Putamen (tissue), 1 donor: ENCODE measurements around the gene DCST1.
A peak's percentile ranks its signal among the peaks of the same experiment; 100 is the strongest.

ENCODE experiments used
- DNase-seq: peaks from one replicate; pipeline ENCODE4 v3.0.0-alpha.2; 2016; ENCODE audit warnings: low spot score

DCST1 gene

DNA sequence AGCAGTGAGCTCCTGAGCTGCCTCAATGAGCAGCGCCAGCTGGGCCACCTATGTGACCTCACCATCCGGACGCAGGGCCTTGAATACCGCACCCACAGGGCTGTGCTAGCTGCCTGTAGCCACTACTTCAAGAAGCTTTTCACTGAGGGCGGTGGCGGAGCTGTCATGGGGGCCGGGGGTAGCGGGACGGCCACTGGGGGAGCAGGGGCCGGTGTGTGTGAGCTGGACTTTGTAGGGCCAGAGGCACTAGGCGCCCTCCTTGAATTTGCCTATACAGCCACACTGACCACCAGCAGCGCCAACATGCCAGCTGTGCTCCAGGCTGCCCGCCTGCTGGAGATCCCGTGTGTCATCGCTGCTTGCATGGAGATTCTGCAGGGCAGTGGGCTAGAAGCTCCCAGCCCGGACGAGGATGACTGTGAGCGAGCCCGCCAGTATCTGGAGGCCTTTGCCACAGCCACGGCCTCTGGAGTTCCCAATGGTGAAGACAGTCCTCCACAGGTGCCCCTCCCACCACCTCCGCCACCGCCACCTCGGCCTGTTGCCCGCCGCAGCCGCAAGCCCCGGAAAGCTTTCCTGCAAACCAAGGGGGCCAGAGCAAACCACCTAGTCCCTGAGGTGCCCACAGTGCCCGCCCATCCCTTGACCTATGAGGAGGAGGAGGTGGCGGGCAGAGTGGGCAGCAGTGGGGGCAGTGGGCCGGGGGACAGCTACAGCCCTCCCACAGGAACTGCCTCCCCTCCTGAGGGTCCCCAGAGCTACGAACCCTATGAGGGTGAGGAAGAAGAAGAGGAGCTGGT is 18.7 kb upstream of the DCST1 start:
- no peak for DNase-seq

- DNase-seq, result no peak
Observed at GRCh38 chr1:155015527-155016230, 17.9 kb upstream of the DCST1 start.

DNA sequence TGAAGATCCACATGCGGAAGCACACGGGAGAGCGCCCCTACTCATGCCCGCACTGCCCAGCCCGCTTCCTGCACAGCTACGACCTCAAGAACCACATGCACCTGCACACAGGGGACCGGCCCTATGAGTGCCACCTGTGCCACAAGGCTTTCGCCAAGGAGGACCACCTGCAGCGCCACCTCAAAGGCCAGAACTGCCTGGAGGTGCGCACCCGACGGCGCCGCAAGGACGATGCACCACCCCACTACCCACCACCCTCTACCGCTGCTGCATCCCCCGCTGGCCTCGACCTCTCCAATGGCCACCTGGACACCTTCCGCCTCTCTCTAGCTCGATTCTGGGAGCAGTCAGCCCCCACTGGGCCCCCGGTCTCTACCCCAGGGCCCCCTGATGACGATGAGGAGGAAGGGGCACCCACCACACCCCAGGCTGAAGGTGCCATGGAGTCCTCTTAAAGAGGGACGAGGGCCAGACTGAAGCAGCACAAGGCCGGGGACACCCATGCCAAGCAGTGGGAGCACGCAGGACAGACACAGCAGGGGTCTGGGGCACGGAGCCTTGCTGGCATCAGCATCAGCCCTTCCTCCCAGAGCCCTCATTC is 17.3 kb upstream of the DCST1 start:
- no peak for DNase-seq

- DNase-seq, result peak; percentile 85
Observed at GRCh38 chr1:155017041-155017945, 16.3 kb upstream of the DCST1 start.

DNA sequence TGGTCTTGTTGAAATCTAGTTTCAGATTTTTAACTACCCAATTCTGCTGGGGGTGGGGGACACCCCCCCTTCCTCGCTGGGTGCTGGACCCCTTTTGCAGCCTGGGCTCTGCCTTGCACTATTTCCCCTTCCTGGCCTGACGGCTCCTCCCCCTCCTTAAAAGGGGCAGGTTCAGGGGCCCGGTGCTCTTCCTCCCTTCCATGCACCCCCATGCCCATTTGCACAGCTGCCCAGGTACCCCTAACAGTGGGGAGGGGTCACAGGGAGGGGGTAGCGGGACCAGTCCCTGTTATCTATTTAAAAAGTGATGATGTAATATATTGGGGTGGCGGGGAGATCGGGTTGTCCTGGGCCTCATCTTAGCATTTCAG is 15.7 kb upstream of the DCST1 start:
- DNase-seq, result no peak

DNA sequence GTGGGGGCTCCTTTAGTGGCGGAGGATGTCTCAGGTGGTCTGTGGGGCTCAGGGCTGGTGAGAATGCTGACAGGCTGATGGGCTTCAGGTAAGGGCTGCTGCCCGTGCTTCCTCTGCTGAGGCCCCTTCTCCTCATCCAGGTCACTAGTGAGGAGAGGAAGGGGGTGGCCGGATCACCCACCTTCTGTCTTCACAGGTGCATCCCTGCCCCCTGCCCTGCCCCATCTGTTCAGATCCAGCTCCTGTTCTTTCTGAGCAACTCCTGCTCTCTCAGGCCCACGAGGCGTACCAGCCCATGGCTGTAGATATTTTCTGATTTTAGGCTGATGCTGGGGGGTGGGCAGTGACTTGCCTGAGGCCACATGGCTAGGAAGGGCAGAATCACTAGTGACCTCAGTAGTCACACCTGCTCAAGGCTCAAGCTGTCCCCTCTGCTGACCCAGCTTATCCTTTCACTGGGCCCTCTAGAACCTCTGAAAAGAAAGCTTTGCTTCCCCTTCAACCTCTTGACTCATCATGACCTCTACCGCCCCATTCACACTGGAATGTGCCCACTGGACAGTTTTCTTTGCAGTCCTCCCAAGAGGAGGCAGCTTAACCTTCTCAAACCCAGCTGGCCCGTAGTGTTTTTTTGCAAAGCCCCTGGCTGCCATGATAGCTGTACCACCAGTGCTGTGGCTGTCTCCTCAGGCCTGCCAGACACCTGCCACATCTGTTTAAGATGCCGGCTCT is 14.8 kb upstream of the DCST1 start:
- DNase-seq, result no peak

- peak; percentile 50 for DNase-seq
Observed at GRCh38 chr1:155019377-155020245, 14.0 kb upstream of the DCST1 start.

DNA sequence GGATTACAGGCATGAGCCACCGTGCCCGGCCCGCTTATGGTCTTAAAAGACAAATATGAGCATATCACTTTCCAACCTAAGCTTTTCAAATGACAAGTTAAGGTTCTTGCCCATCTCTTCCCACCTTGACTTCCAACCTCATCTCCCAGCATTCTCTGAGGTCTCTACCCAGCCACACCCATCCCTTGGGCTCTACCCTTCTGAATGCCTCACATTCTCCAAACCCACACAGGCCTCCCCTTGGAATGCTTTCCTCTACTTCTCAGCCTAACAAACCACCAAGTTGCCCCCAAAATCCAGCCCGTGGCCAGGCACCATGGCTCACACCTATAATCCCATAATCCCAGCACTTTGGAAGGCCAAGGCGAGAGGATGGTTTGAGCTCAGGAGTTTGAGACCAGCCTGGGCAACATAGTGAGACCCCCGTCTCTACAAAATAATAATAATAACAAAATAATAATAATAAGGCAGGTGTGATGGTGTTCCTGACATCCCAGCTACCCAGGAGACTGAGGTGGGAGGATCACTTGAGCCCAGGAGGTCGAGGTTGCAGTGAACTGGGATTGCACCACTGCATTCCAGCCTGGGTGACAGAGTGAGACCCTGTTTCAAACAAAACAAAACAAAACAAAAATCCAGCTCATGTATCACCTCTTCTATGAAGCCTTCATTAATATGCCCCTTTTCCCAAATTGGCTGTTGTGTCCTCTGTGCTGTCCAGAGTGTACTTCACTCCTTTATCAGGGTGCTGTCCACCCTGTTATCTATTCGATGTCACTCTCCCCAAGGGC is 11.3 kb upstream of the DCST1 start:
- no peak for DNase-seq

- no peak for DNase-seq
Observed at GRCh38 chr1:155022927-155023236, 10.7 kb upstream of the DCST1 start.

GRCh38 chr1:155023627-155024026 is 10.0 kb upstream of the DCST1 start:
- DNase-seq, result no peak

DNA sequence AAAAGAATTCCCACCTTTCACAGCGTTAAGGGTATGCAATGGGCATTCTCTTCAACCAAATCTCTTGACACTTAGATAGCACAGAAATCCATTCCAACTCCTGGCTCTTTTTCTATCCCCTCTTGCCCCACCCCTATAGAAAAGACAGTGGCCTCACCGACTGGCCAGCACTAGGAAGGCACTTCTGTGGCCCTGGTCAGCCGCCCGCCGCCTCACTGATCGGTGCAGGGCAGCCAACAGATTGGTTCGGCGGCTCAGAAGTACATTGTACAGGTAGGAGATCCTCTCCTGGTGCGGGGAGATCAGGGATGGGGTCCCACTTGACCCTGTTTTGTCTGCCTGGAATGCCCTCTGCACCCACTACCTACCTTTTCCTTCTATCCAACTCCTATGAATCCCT is 9.3 kb upstream of the DCST1 start:
- no peak for DNase-seq

GRCh38 chr1:155026154-155026553 is 7.5 kb upstream of the DCST1 start:
- no peak for DNase-seq

DNA sequence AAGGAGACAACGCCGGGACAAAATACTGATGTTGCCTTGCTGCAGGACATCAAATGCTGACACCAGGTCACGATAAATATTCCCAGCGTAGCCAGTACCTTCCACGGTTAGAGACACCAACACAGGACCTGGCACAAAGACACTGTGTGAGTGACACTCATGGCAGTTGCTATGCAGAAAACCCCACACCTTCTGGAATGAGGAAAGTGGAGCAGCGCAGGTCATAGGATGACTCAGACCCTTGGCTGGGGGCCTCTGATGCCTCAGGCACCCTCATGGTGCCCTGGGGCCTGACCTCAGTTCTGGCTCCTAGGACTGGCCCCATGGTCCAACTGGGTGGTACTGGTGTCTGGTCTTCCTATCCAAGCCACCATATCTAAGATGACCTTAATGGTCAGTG is 7.0 kb upstream of the DCST1 start:
- DNase-seq, result no peak

DNA sequence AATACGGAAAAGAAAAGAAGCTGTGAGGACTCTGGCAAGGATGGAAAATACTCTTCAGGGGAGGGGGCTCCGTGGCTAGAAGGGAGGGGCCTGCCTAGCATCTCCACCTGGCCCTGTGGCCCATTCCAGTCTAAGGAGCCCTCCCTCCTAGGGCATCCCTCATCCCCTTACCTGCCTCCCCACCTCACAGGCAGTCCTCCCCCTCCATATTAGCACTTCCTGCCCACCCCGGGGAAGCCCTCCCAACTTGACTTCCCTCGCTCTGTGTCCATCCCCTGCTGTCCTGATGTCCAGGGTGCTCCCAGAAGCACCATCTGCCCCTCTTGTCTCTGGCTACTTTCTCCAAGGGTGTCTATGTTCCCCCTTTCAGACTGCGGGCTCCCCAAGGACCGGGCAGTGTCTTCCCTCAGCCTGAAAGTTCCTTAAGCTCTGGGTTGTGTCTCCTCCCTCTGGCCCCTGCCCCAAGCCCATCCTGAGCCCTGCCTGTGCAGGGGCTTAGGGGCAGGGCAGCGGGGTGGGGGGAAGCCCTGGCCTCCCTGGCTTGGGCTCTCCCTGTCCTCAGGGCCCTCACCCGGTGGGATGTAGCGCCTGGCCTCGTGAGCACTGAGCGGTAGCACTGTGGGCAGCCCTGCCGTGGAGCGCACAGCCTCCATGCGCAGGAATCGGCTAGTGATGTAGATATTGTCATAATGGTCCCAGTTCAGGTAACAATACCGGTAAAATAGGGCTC is 3.9 kb upstream of the DCST1 start:
- no peak for DNase-seq

DNA sequence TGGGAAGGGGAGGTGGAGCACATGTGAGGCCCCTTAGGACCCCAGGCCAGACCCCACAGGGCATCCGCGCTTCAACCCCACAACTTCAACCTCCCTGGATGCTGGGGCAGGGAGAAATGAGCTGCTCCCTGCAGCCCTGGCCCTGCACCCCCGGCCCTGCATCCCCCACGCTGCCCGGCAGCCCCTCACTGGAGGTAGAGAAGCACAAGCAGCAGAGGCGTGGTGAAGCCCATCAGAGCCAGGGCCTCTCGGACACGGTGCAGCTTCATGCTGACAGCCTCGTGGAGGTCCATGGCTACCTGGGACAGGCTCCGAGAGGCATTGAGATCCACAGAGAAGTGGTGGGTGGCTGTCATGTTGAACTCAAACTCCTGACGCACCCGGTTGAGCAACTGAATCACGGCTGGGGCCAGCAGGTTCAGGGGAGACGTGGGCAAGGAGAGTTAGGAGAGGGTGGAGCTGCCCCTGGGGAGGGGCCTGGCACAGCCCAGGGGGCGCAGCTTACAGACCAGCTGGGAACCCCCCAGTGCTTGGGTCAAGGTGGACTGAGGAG is 3.3 kb upstream of the DCST1 start:
- DNase-seq, result no peak

DNA sequence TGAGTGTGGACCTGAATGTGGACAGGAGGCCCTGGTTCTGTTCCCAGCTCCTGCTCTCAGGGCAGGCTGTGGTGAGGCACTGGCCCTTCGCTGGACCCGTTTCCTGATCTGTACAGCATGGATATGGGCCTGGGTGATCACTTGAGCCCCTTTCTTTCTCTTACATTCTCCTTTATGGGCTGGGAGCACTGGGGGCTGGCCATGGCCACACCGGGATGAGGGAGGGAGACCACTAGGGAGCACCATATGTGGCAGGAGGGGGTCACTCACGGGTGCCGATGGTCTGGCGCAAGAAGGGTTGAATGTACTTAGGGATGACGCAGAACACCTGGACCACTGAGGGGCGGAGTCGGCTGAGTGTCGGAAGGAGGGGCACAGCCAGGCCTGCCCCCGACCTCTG is 2.7 kb upstream of the DCST1 start:
- DNase-seq, result no peak

- DNase-seq, result no peak
Observed at GRCh38 chr1:155032886-155033285, 738 bp upstream of the DCST1 start.

GRCh38 chr1:155034318-155035208 is 939 bp downstream of the DCST1 start:
- no peak for DNase-seq
